ENCODE data around the gene RAB31. TPM values are rescaled to one million over a fixed set of nuclear protein-coding genes. Genes with fewer than 3 reads are reported as not detected.

The RAB31 gene

Small RNA genes lying within 50 kb of the gene (small RNA-seq; reads per million reads assigned to genes)
- gene RN7SL862P (ENCODE audit: insufficient read depth) (not detected), gene RNA5SP449 (ENCODE audit: insufficient read depth) (not detected)
